ENCODE results near the gene MPV17.
"Not testable (repeated sequence)": the region's sequence is repeated elsewhere in the genome, so short reads cannot be mapped to it uniquely, and the experiment has no call there.

DNA sequence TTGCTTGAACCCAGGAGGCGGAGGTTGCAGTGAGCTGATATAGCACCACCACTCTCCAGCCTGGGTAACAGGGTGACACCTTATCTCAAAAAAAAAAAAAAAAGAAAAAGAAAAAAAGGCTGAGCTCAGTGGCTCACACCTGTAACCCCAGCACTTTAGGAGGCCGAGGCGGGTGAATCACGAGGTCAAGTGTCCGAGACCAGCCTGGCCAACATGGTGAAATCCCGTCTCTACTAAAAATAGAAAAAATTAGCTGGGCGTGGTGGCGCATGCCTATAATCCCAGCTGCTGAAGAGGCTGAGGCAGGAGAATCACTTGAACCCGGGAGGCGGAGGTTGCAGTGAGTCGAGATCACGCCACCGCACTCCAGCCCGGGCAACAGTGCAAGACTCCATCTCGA is 3.1 kb downstream of the MPV17 start:
- not testable (repeated sequence) for TF ChIP-seq FOXP4 (CRISPR knock-in tag; IDR thresholded peaks at IDR 0.05); NR1H2 (CRISPR knock-in tag; IDR thresholded peaks at IDR 0.05); MAX (CRISPR knock-in tag; IDR thresholded peaks at IDR 0.05); USF2 (CRISPR knock-in tag; IDR thresholded peaks at IDR 0.05); ZBTB21 (CRISPR knock-in tag; IDR thresholded peaks at IDR 0.05; ENCODE audit: borderline replicate concordance)
- TF ChIP-seq, protein P1, sequence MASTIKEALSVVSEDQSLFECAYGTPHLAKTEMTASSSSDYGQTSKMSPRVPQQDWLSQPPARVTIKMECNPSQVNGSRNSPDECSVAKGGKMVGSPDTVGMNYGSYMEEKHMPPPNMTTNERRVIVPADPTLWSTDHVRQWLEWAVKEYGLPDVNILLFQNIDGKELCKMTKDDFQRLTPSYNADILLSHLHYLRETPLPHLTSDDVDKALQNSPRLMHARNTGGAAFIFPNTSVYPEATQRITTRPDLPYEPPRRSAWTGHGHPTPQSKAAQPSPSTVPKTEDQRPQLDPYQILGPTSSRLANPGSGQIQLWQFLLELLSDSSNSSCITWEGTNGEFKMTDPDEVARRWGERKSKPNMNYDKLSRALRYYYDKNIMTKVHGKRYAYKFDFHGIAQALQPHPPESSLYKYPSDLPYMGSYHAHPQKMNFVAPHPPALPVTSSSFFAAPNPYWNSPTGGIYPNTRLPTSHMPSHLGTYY (CRISPR knock-in tag; IDR thresholded peaks at IDR 0.05), result not testable (repeated sequence)
- TF ChIP-seq, protein P2, sequence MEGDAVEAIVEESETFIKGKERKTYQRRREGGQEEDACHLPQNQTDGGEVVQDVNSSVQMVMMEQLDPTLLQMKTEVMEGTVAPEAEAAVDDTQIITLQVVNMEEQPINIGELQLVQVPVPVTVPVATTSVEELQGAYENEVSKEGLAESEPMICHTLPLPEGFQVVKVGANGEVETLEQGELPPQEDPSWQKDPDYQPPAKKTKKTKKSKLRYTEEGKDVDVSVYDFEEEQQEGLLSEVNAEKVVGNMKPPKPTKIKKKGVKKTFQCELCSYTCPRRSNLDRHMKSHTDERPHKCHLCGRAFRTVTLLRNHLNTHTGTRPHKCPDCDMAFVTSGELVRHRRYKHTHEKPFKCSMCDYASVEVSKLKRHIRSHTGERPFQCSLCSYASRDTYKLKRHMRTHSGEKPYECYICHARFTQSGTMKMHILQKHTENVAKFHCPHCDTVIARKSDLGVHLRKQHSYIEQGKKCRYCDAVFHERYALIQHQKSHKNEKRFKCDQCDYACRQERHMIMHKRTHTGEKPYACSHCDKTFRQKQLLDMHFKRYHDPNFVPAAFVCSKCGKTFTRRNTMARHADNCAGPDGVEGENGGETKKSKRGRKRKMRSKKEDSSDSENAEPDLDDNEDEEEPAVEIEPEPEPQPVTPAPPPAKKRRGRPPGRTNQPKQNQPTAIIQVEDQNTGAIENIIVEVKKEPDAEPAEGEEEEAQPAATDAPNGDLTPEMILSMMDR (IDR thresholded peaks at IDR 0.05), result not testable (repeated sequence)
- TF ChIP-seq, protein P3, sequence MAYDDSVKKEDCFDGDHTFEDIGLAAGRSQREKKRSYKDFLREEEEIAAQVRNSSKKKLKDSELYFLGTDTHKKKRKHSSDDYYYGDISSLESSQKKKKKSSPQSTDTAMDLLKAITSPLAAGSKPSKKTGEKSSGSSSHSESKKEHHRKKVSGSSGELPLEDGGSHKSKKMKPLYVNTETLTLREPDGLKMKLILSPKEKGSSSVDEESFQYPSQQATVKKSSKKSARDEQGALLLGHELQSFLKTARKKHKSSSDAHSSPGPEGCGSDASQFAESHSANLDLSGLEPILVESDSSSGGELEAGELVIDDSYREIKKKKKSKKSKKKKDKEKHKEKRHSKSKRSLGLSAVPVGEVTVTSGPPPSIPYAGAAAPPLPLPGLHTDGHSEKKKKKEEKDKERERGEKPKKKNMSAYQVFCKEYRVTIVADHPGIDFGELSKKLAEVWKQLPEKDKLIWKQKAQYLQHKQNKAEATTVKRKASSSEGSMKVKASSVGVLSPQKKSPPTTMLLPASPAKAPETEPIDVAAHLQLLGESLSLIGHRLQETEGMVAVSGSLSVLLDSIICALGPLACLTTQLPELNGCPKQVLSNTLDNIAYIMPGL (CRISPR knock-in tag; IDR thresholded peaks at IDR 0.05), result not testable (repeated sequence)
- TF ChIP-seq, protein P4, sequence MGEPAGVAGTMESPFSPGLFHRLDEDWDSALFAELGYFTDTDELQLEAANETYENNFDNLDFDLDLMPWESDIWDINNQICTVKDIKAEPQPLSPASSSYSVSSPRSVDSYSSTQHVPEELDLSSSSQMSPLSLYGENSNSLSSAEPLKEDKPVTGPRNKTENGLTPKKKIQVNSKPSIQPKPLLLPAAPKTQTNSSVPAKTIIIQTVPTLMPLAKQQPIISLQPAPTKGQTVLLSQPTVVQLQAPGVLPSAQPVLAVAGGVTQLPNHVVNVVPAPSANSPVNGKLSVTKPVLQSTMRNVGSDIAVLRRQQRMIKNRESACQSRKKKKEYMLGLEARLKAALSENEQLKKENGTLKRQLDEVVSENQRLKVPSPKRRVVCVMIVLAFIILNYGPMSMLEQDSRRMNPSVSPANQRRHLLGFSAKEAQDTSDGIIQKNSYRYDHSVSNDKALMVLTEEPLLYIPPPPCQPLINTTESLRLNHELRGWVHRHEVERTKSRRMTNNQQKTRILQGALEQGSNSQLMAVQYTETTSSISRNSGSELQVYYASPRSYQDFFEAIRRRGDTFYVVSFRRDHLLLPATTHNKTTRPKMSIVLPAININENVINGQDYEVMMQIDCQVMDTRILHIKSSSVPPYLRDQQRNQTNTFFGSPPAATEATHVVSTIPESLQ (CRISPR knock-in tag; IDR thresholded peaks at IDR 0.05), result not testable (repeated sequence)
- TF ChIP-seq, protein P5, sequence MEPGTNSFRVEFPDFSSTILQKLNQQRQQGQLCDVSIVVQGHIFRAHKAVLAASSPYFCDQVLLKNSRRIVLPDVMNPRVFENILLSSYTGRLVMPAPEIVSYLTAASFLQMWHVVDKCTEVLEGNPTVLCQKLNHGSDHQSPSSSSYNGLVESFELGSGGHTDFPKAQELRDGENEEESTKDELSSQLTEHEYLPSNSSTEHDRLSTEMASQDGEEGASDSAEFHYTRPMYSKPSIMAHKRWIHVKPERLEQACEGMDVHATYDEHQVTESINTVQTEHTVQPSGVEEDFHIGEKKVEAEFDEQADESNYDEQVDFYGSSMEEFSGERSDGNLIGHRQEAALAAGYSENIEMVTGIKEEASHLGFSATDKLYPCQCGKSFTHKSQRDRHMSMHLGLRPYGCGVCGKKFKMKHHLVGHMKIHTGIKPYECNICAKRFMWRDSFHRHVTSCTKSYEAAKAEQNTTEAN (CRISPR knock-in tag; IDR thresholded peaks at IDR 0.05), result not testable (repeated sequence)
